ENCODE results near the gene ITIH5. TPM values are rescaled to one million over a fixed set of nuclear protein-coding genes. Genes with fewer than 3 reads are reported as not detected.
"Not testable (repeated sequence)": the region's sequence is repeated elsewhere in the genome, so short reads cannot be mapped to it uniquely, and the experiment has no call there.

The ITIH5 gene
- total and polyA plus RNA-seq, 2 experiments from 2014 or later, result 22.3 to 22.8 TPM

- no peak for TF ChIP-seq EZH2phosphoT487 (IDR thresholded peaks at IDR 0.05; ENCODE audit: low read depth, severe bottlenecking, unreplicated experiment)
- TF ChIP-seq CTCF (IDR thresholded peaks at IDR 0.05; ENCODE audit: poor library complexity), result no peak
- no peak for TF ChIP-seq EZH2 (IDR thresholded peaks at IDR 0.05; ENCODE audit: borderline replicate concordance)
- H3K36me3 ChIP-seq (replicated peaks; ENCODE audit: insufficient read depth, low read depth), result no peaks in the 10 kb centered on the region
Measured at GRCh38 chr10:7689591-7689990, 22.8 kb upstream of the ITIH5 start.

GRCh38 chr10:7687228-7687907, 20.6 kb upstream of the ITIH5 start:
- peaks cover 3% of the 10 kb centered on the region for H3K27me3 ChIP-seq
- TF ChIP-seq EZH2 (IDR thresholded peaks at IDR 0.05; ENCODE audit: borderline replicate concordance) (no peak), EZH2phosphoT487 (IDR thresholded peaks at IDR 0.05; ENCODE audit: low read depth, severe bottlenecking, unreplicated experiment) (no peak), CTCF (IDR thresholded peaks at IDR 0.05; ENCODE audit: poor library complexity) (peak; percentile 99)
- no peak overlapping the region for H2AFZ ChIP-seq
- peak overlapping the region; percentile 30 for H3K4me2 ChIP-seq
- H3K36me3 ChIP-seq (replicated peaks; ENCODE audit: insufficient read depth, low read depth), result no peaks in the 10 kb centered on the region
- H3K79me2 ChIP-seq, result no peaks in the 10 kb centered on the region
- WGBS (ENCODE audit: low lambda C conversion rate, missing lambda C conversion rate), result 27% methylated on average over 20 of the region's 20 CpGs
- H3K4me3 ChIP-seq, result no peak overlapping the region
- no peaks in the 10 kb centered on the region for H3K9me3 ChIP-seq (ENCODE audit: low read depth)
- no peaks in the 10 kb centered on the region for H4K20me1 ChIP-seq (ENCODE audit: insufficient read depth, poor library complexity, severe bottlenecking)
- H3K4me1 ChIP-seq (ENCODE audit: insufficient read depth), result no peaks in the 10 kb centered on the region
- DNase-seq (ENCODE audit: low spot score), result peak; percentile 93
- H3K9me2 ChIP-seq (replicated peaks; ENCODE audit: insufficient read depth), result no peaks in the 10 kb centered on the region
- H3K27ac ChIP-seq, result no peak overlapping the region

More at GRCh38 chr10:7689591-7689990, 22.8 kb upstream of the ITIH5 start:
- no peak for DNase-seq (ENCODE audit: low spot score)
- Histone ChIP-seq H3K4me3 (no peak overlapping the region), H4K20me1 (ENCODE audit: insufficient read depth, poor library complexity, severe bottlenecking) (no peaks in the 10 kb centered on the region), H2AFZ (no peak overlapping the region), H3K9me2 (replicated peaks; ENCODE audit: insufficient read depth) (no peaks in the 10 kb centered on the region), H3K27me3 (no peaks in the 10 kb centered on the region), H3K9me3 (ENCODE audit: low read depth) (no peaks in the 10 kb centered on the region), H3K79me2 (no peaks in the 10 kb centered on the region), H3K27ac (no peak overlapping the region), H3K4me2 (no peak overlapping the region), H3K4me1 (ENCODE audit: insufficient read depth) (no peaks in the 10 kb centered on the region)

- WGBS (ENCODE audit: low lambda C conversion rate, missing lambda C conversion rate), result 77% methylated on average over 13 of the region's 13 CpGs
- no peak overlapping the region for H2AFZ ChIP-seq
- no peaks in the 10 kb centered on the region for H3K36me3 ChIP-seq (replicated peaks; ENCODE audit: insufficient read depth, low read depth)
- no peaks in the 10 kb centered on the region for H3K9me3 ChIP-seq (ENCODE audit: low read depth)
- H3K27ac ChIP-seq, result no peak overlapping the region
- H3K4me2 ChIP-seq, result peak overlapping the region; percentile 30
- H3K9me2 ChIP-seq (replicated peaks; ENCODE audit: insufficient read depth), result no peaks in the 10 kb centered on the region
- no peaks in the 10 kb centered on the region for H3K4me1 ChIP-seq (ENCODE audit: insufficient read depth)
- peaks cover 3% of the 10 kb centered on the region for H3K27me3 ChIP-seq
- no peak overlapping the region for H3K4me3 ChIP-seq
- H4K20me1 ChIP-seq (ENCODE audit: insufficient read depth, poor library complexity, severe bottlenecking), result no peaks in the 10 kb centered on the region
- no peak for TF ChIP-seq CTCF (IDR thresholded peaks at IDR 0.05; ENCODE audit: poor library complexity)
- no peak for TF ChIP-seq EZH2phosphoT487 (IDR thresholded peaks at IDR 0.05; ENCODE audit: low read depth, severe bottlenecking, unreplicated experiment)
- TF ChIP-seq EZH2 (IDR thresholded peaks at IDR 0.05; ENCODE audit: borderline replicate concordance), result no peak
- no peaks in the 10 kb centered on the region for H3K79me2 ChIP-seq
- DNase-seq (ENCODE audit: low spot score), result peak; percentile 27
Measured at GRCh38 chr10:7686351-7687171, 19.8 kb upstream of the ITIH5 start.

DNA sequence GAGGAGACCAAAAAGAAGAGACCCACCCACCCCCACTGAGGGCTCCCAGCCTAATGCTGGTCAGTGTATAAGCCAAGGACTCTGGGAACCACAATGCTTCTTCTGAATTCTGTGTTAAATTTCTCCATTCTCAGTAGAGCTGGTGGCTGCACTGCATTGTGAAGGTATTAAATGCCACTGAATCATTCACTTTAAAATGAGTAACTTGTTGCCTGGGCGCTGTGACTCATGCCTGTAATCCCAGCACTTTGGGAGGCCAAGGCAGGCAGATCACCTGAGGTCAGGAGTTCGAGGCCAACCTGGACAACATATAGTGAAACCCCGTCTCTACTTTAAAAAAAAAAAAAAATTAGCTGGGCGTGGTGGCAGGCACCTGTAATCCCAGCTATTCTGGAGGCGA, 13.3 kb upstream of the ITIH5 start:
- not testable (repeated sequence) for H3K9me3 ChIP-seq (ENCODE audit: low read depth); H3K27me3 ChIP-seq; H3K4me2 ChIP-seq; DNase-seq (ENCODE audit: low spot score); H3K4me1 ChIP-seq (ENCODE audit: insufficient read depth); H3K36me3 ChIP-seq (replicated peaks; ENCODE audit: insufficient read depth, low read depth); H4K20me1 ChIP-seq (ENCODE audit: insufficient read depth, poor library complexity, severe bottlenecking); H3K9me2 ChIP-seq (replicated peaks; ENCODE audit: insufficient read depth); H3K79me2 ChIP-seq; H2AFZ ChIP-seq; H3K4me3 ChIP-seq; H3K27ac ChIP-seq
- WGBS (ENCODE audit: low lambda C conversion rate, missing lambda C conversion rate), result 68% methylated on average over 5 of the region's 5 CpGs
